Brain microvascular endothelial cell (primary cell): ENCODE data around the gene MLKL.
"Not testable (repeated sequence)": the region's sequence is repeated elsewhere in the genome, so short reads cannot be mapped to it uniquely, and the experiment has no call there.

Experiments
- DNase-seq: peaks from one replicate; pipeline ENCODE4 v3.0.0-alpha.2; 2020
- H3K27ac ChIP-seq: fragments of 250-450 bp; sonication (Bioruptor Pico); 2 replicates; pipeline ENCODE4 v1.5.1; 2020; ENCODE audit warnings: mild to moderate bottlenecking, moderate library complexity
- H3K27me3 ChIP-seq: fragments of 250-450 bp; sonication (Bioruptor Pico); replicated peaks from 2 replicates; pipeline ENCODE4 v1.5.1; 2020; ENCODE audit warnings: mild to moderate bottlenecking
- H3K36me3 ChIP-seq: fragments of 250-450 bp; sonication (Bioruptor Pico); replicated peaks from 2 replicates; pipeline ENCODE4 v1.5.1; 2020; ENCODE audit warnings: mild to moderate bottlenecking
- H3K4me3 ChIP-seq: 2 replicates; pipeline ENCODE4 v1.5.1; 2011; ENCODE audit warnings: low read depth, mild to moderate bottlenecking, control low read depth, low read length, moderate library complexity
- CTCF ChIP-seq: IDR thresholded peaks from 2 replicates; pipeline ENCODE4 v1.5.1; 2011; ENCODE audit warnings: low read depth, mild to moderate bottlenecking, moderate library complexity, low read length, control low read depth, inconsistent platforms; ENCODE audit errors: missing control alignments
- in situ Hi-C: cut with HindIII; loops from 2 replicates; pipeline ENCODE4 v1.10.0; 2017; ENCODE audit warnings: low sequenced_read_pairs, low pct_ligation_motif_present

MLKL gene

GRCh38 chr16:74659041-74659440 is 41.6 kb downstream of the MLKL start:
- H3K36me3 ChIP-seq: peaks cover 21% of the 10 kb centered on the region

GRCh38 chr16:74657870-74658642 is 42.6 kb downstream of the MLKL start:
- Histone ChIP-seq H3K4me3 (no peak overlapping the region), H3K36me3 (peaks cover 14% of the 10 kb centered on the region), H3K27me3 (no peaks in the 10 kb centered on the region), H3K27ac (no peak overlapping the region)
- in situ Hi-C loops: no loop called here
- TF ChIP-seq CTCF: no peak
- no peak for DNase-seq

More at GRCh38 chr16:74659041-74659440, 41.6 kb downstream of the MLKL start:
- in situ Hi-C loops: no loop called here
- no peak for TF ChIP-seq CTCF
- no peak for DNase-seq
- Histone ChIP-seq H3K27ac (no peak overlapping the region), H3K4me3 (no peak overlapping the region), H3K27me3 (no peaks in the 10 kb centered on the region)

- no peak for TF ChIP-seq CTCF
- H3K27me3 ChIP-seq: no peaks in the 10 kb centered on the region
- in situ Hi-C loops: no loop called here
- H3K36me3 ChIP-seq: peaks cover 9% of the 10 kb centered on the region
- H3K27ac ChIP-seq: no peak overlapping the region
- H3K4me3 ChIP-seq: no peak overlapping the region
- no peak for DNase-seq
Observed at GRCh38 chr16:74654536-74655050, 46.1 kb downstream of the MLKL start.

GRCh38 chr16:74652883-74653282 is 47.8 kb downstream of the MLKL start:
- H3K27me3 ChIP-seq, H3K27ac ChIP-seq, DNase-seq, H3K4me3 ChIP-seq, in situ Hi-C loops: not testable (repeated sequence)
- H3K36me3 ChIP-seq: peaks cover 13% of the 10 kb centered on the region

- in situ Hi-C loops: no loop called here
- no peak for TF ChIP-seq CTCF
- no peak overlapping the region for H3K4me3 ChIP-seq
- no peaks in the 10 kb centered on the region for H3K27me3 ChIP-seq
- H3K36me3 ChIP-seq: peaks cover 13% of the 10 kb centered on the region
- H3K27ac ChIP-seq: no peak overlapping the region
- DNase-seq: no peak
Observed at GRCh38 chr16:74652249-74652648, 48.4 kb downstream of the MLKL start.

- H3K27me3 ChIP-seq: no peaks in the 10 kb centered on the region
- in situ Hi-C loops: no loop called here
- H3K36me3 ChIP-seq: peaks cover 13% of the 10 kb centered on the region
- DNase-seq: no peak
- H3K27ac ChIP-seq: no peak overlapping the region
- H3K4me3 ChIP-seq: no peak overlapping the region
- TF ChIP-seq CTCF: no peak
Observed at GRCh38 chr16:74651841-74652240, 48.8 kb downstream of the MLKL start.
